HG03280 (cell line): ENCODE results near the gene IGDCC3.
"Not testable (repeated sequence)": the region's sequence is repeated elsewhere in the genome, so short reads cannot be mapped to it uniquely, and the experiment has no call there.

Source experiments
- ATAC-seq: cut with Tn5 transposase; IDR thresholded peaks from one replicate; pipeline ENCODE4 v1.9.1; 2021; ENCODE audit warnings: mild to moderate bottlenecking, moderate library complexity; ENCODE audit not compliant: unreplicated experiment

IGDCC3 gene

DNA sequence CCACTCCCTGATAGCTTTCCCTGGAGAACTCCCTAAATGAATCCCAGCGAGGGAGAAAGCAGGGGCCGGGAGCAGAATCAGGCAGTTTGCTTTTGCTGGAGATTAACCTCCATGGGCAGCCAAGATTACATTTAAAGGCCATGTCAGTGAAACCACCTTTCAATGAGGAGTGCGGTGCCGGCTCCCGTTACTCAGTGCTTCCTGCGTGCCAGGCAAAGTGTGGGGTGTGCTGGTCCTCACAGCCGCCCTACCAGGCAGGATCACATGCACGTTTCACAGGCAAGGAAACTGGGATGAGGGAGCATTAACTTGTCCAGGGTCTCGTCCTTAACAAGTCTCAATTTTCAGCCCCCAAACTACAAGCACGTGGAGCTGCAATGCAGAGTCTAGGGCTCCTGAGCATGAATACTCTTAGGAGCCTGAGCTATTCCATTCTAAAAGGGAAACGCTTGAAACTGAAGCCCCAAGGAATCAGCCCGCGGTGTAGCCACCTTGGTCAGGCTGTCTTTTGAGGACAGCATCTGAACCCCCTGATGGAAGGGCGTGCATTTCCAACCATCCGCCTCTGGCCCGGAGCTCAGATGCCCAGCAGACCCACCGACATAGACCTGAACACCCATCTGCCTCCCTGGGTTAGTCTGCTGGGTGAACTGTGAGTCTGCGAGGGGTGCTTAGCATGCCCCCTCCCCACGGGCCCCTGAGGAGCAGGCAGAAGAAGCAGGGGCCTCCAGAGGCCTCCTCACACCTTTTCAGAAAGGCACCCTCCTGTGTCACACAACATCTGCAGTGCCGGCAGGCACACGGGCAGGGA, 5.6 kb downstream of the IGDCC3 start:
- no peak for ATAC-seq

GRCh38 chr15:65370885-65371284, 6.9 kb downstream of the IGDCC3 start:
- ATAC-seq = no peak

DNA sequence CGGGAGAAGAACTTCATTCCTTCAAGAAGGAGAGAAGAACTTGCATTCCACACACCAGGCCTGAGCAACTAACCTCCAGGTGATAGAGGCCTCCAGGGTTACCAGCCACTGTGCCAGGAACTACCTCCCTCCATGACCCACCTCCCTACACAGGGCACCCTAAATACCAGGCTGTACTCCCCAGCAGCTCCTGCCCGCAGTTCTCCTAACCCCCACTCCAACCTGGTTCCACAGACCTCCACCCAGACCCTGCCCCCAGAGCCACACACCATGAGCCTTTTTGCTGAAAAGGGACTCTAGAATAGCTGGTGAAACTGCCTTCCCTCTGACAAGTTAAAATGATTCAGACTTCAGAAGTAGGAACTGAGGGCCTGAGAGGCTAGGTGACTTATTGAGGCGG, 8.2 kb downstream of the IGDCC3 start:
- no peak for ATAC-seq

- ATAC-seq = no peak
Observed at GRCh38 chr15:65369212-65369547, 8.6 kb downstream of the IGDCC3 start.

DNA sequence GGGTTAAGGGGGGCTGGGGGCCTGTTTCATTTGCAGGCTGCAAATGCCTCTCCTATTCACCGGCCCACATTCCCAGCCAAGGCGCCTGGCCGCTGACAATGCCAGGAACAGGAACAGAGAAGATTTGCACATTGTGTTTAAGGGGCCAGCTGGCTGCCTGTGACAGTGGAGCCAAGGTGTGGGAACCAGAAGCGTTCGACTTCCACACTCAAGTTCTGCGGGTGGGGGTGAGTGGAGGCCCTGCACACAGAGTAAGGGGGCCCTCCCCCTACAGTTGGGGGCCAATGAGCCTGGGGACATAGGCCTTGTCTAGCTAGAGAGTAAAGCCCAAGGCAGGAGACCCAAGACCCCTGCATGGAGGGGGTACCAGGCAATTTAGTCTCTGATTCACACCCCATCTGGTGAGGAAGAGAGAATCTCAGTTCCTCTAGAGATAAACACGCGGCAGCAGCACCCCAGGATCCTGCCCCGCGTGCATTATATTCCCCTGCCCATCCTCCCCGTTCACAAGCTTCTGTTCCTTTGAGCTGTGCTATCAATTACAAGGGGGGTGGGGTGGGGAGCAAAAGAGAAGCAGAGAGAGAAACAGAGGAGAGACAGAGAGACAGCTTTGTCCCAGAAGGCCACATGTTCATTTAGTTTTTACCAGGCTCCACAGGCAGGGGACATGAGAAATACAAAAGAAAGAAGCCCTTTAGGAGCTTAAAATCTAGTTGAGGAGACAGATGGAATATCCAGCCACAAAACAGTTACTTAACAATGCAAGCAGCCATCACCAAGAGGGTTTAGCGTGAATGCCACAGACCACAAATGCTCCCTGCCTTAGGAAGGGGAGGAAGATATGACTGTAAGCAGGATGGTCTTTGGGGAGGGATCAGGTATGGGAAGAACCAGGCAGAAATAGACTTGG, 9.2 kb downstream of the IGDCC3 start:
- no peak for ATAC-seq

GRCh38 chr15:65366122-65366892, 11.5 kb downstream of the IGDCC3 start:
- ATAC-seq = no peak

- ATAC-seq = no peak
Observed at GRCh38 chr15:65365229-65365628, 12.6 kb downstream of the IGDCC3 start.

- ATAC-seq = no peak
Observed at GRCh38 chr15:65363766-65364165, 14.0 kb downstream of the IGDCC3 start.

- ATAC-seq = no peak
Observed at GRCh38 chr15:65363306-65363705, 14.5 kb downstream of the IGDCC3 start.

DNA sequence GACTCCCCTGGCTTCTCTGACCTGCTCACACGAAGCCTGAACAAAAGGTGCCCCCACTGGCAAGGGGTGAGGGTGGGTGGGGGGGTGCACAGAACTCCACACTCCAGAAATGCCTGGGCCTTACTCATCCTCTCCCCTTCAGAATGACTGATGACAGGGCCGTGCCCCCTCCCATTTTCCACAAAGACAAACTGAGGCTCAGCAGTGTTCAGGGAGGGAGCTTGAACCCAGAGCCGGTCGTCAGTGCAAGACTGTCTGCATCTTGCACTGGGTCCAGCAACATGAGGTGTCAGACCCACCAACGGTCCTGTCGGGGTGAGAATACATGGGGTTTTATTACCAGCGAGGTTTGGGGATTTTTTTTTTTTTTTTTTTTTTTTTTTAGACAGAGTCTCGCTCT, 15.3 kb downstream of the IGDCC3 start:
- no peak for ATAC-seq

DNA sequence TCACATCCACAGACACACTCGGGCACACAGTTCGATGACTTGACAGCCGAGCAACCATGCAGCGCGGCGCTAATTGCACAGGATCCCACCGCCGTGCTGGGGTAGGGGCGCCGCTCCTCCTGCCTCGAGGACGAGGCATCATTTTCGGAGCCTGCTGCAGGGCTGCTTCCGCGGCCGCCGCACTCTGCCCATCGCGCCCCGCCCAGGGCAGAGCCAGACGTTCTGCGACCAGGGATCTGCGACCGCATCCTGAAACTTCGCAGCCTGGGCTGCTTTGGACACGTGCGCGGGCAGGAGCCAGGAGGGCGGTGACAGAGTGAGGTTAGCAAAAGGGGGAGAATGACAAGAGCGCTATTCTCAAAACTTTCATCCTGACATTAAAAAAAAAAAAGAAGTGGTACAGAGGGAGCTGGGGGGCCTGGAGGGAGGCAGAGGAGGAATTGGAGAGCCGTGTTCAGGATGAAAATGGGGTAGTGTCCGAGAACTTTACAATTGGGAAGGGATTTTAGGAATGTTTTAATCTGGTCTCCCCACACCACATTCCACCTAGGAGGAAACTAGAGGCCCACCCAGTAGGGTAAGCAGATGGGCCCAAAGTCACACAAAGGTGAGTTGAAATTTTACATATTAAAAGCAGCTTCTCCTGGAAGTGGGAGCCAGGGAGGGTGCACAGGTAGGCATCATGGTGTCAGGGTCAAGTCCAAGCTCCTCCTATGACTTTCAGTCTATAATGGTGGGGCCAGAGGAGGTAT, 15.9 kb downstream of the IGDCC3 start:
- no peak for ATAC-seq

DNA sequence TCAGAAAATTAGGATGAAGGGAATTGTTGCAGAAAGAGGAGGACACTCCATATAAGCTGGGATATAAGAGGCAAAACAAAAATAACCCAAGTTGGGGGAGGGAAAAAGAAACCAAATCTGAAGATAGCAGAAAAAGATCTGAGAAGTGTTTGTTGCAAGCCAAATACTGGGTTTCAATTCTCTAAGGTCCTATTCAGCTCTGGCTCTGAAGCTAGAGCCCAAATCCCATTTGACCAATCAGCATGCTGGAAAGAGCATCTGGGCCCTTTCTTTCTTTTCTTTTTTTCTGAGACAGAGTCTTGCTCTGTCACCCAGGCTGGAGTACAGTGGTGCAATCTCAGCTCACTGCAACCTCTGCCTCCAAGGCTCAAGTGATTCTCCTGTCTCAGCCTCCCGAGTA, 17.3 kb downstream of the IGDCC3 start:
- no peak for ATAC-seq

DNA sequence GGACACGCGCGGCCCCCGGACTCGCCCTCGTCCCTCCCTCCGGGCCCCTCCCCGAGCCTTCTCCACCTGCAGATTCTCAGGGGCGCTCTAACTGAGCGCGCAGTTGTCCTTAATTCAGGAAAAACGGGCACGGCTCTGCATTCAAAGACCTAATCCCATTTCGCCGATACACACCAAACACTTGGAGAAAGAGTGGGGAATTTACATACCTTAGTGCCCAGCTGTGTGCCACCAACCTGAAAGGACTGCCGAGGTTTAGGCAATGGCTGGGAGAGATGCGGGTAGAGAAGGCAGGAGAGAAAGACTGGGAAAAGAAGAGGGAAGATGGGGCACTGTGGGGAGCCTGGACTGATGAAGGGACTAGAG, 21.8 kb downstream of the IGDCC3 start:
- no peak for ATAC-seq

- no peak for ATAC-seq
Observed at GRCh38 chr15:65355173-65355987, 22.4 kb downstream of the IGDCC3 start.

DNA sequence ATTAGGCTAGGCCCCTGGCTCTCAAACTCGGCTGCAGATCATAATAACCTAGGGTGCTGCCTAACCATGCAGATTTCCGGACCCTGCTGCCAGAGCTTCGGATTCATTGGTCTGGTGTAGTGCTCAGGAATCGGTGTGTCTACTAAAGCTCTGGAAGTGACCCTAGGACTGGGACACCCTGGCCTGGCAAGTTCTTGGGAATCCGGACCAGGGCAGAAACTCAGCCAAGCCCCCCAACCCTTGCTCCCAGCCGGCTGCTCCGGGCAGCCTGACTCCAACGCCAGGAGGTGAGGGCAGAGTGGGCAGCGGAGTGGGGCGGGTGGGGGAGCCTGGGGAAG, 23.0 kb downstream of the IGDCC3 start:
- ATAC-seq = no peak

DNA sequence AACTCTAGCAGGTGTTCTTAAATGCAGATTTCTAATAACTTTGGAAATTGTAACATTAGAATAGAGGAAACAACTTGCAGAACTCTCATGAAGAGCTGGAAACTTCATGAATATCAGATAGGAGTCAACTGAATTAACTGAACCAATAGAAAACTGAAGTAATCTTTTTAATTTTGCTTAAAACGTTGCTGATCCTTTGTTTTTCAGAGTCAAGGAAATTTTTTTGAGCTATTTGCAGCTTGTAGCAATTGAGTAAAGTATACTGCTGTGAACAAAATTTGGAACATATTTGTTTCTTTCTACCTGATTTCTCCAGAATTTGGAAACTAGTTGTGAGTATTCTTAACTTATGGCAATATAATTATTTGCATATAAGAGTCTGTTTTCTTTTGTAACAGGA, 25.8 kb downstream of the IGDCC3 start:
- not testable (repeated sequence) for ATAC-seq

GRCh38 chr15:65349338-65349737, 28.5 kb downstream of the IGDCC3 start:
- no peak for ATAC-seq

- ATAC-seq = not testable (repeated sequence)
Observed at GRCh38 chr15:65347756-65348155, 30.0 kb downstream of the IGDCC3 start.

- no peak for ATAC-seq
Observed at GRCh38 chr15:65346856-65347598, 30.8 kb downstream of the IGDCC3 start.
